Measurements from ENCODE around the gene NAA40. TPM values are rescaled to one million over a fixed set of nuclear protein-coding genes. Genes with fewer than 3 reads are reported as not detected.

Gene NAA40
- total and polyA plus RNA-seq, 2 of the 13 experiments (the other 11 are each of a cell fraction or from before 2014, with no cell fraction given) = 11.1 to 17.9 TPM

- no peak for TF ChIP-seq EED (CRISPR knock-in tag; IDR thresholded peaks at IDR 0.05)
- no peak for TF ChIP-seq ZFP90 (CRISPR knock-in tag; IDR thresholded peaks at IDR 0.05; ENCODE audit: borderline replicate concordance)
- TF ChIP-seq HDAC2 (CRISPR knock-in tag; IDR thresholded peaks at IDR 0.05) = no peak; the same call in 1 of the 2 replicates
- TF ChIP-seq ZNF484 (CRISPR knock-in tag; IDR thresholded peaks at IDR 0.05; ENCODE audit: borderline replicate concordance, low read depth) = no peak
- no peak for TF ChIP-seq ZNF572 (CRISPR knock-in tag; IDR thresholded peaks at IDR 0.05)
- TF ChIP-seq, protein P1, sequence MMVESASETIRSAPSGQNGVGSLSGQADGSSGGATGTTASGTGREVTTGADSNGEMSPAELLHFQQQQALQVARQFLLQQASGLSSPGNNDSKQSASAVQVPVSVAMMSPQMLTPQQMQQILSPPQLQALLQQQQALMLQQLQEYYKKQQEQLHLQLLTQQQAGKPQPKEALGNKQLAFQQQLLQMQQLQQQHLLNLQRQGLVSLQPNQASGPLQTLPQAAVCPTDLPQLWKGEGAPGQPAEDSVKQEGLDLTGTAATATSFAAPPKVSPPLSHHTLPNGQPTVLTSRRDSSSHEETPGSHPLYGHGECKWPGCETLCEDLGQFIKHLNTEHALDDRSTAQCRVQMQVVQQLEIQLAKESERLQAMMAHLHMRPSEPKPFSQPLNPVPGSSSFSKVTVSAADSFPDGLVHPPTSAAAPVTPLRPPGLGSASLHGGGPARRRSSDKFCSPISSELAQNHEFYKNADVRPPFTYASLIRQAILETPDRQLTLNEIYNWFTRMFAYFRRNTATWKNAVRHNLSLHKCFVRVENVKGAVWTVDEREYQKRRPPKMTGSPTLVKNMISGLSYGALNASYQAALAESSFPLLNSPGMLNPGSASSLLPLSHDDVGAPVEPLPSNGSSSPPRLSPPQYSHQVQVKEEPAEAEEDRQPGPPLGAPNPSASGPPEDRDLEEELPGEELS (CRISPR knock-in tag; IDR thresholded peaks at IDR 0.05) = no peak
- TF ChIP-seq, protein P2, sequence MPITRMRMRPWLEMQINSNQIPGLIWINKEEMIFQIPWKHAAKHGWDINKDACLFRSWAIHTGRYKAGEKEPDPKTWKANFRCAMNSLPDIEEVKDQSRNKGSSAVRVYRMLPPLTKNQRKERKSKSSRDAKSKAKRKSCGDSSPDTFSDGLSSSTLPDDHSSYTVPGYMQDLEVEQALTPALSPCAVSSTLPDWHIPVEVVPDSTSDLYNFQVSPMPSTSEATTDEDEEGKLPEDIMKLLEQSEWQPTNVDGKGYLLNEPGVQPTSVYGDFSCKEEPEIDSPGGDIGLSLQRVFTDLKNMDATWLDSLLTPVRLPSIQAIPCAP (CRISPR knock-in tag; IDR thresholded peaks at IDR 0.05; ENCODE audit: low read depth) = no peak
- no peak for TF ChIP-seq ZNF101 (CRISPR knock-in tag; IDR thresholded peaks at IDR 0.05; ENCODE audit: borderline replicate concordance, low read depth)
- TF ChIP-seq TAF15 (IDR thresholded peaks at IDR 0.05; ENCODE audit: low read depth, low read length, poor library complexity, severe bottlenecking) = no peak
- TF ChIP-seq FLYWCH1 (CRISPR knock-in tag; IDR thresholded peaks at IDR 0.05) = no peak
- no peak for TF ChIP-seq ZNF773 (CRISPR knock-in tag; IDR thresholded peaks at IDR 0.05; ENCODE audit: borderline replicate concordance)
- TF ChIP-seq RNF219 (CRISPR knock-in tag; IDR thresholded peaks at IDR 0.05) = no peak
- TF ChIP-seq CSRNP2 (CRISPR knock-in tag; conservative IDR thresholded peaks at IDR 0.05; ENCODE audit: low read depth) = no peak
- TF ChIP-seq NFYB (CRISPR knock-in tag; IDR thresholded peaks at IDR 0.05) = no peak
- no peak for TF ChIP-seq ZKSCAN1 (IDR thresholded peaks at IDR 0.05; ENCODE audit: low read length)
Observed at GRCh38 chr11:63916837-63917691, 21.7 kb upstream of the NAA40 start, which contains the start of gene RCOR2 (continued).
